Urothelium cell line (cell line): Measurements from ENCODE around the gene CMC4.

Source experiments
- DNase-seq: peaks from one replicate; pipeline ENCODE4 v3.0.0; 2011; ENCODE audit warnings: low spot score, mixed read lengths
- FAIRE-seq: peaks from 2 replicates; lab custom pipeline; 2011; peaks lifted over from hg19 to GRCh38; lab: Jason Lieb, UNC

CMC4 gene

DNA sequence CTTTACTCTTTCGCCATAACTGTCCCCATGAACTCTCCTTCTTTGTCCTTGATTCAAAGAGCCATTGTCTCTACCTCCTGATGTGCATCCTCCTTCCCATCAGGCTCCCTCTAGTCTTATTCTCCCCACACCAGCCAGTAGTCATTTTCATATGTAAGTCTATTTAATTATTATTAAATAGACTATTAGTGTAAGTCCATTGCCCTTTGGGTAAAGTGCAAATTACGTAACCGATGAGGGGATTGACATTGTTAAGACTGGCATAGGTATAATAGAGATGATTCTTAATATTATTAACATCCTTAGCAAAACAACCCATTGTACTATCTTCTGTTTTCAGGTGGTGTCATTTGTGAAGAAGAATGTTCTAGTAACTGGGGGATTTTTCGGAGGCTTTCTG, 16.7 kb downstream of the CMC4 start:
- FAIRE-seq, result no peak

DNA sequence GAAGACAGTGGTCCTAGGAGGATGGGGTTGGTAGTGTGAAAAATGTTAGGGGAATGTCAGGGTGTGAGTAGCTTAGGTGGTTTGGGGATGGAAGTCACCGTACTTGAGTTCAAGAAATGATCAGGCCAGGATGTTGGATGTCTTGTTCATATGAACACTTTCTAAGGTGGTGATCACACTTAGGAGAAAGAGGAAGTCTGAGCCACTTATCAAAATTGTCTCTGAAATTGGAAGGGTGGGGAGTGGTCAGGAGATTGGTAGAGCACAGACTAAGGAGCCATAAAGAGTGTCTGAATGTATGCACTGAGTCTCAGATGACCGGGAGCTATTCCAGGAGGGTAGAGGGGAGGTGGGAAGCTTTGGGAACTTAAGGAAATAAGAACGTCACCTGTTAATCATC, 17.3 kb downstream of the CMC4 start:
- FAIRE-seq, result no peak
- DNase-seq, result no peak

More for the DNA sequence above, 16.7 kb downstream of the CMC4 start:
- no peak for DNase-seq

DNA sequence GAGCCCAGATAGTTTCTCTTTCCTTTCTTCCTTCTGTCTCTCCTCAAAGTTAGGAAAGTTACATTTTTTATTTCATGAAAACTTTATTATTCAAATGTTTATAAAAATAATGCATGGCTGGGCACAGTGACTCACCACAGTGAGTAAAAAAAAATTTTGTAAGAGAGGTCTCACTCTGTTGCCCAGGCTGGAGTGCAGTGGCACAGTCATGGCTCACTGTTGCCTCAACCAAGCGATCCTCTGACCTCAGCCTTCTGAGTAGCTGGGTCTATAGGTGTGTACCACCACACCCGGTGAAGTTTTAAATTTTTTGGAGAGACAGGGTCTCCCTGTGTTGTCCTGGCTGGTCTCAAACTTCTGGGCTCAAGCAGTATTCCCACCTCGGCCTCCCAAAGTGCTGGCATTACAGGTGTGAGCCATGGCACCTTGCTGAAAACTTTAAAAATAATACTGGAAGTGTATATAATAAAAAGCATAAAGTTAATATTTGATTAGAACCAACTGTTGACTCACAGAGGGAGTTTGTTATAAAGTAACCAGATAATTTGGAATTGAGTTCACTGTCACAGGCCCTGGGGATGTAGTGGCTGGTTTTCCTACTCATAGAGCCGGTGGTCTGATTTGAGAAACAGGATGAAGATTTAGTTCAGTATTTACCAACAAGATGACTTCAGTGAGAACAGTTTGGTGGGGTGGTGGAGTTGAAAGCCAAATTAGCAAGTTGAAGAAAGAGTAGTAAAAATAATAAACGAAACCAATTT, 18.0 kb downstream of the CMC4 start:
- FAIRE-seq (no peak), DNase-seq (no peak)

DNA sequence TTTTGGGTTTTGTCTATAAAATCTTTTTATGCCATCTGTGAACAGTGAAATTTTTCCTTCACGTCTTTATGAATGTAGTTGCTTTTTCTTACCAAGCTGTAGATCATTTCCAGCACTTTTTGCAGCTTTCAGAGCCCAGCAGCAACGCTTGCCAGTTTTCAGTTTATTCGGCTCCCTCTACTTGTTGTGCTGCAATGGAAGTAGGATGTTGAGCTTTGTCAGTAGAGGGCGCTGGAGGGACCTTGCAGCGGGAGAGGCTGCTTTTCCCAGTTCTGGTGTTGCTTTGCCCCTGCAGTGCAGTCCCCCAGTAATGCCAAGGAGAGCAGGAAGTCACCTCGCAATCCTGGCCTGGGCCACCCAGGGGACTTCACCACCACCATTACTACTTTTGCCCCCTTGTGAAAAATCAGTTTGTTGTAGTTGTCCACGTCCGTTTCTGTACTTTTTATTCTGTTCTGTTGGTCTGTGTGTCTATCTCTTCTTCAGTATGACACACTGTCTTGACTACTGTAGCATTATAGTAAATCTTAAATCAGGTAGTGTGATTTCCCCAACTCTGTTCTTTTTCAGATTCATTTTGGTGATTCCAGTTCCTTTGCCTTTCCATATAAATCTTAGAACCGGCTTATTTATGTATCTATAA, 21.8 kb downstream of the CMC4 start:
- DNase-seq, result peak; percentile 40
- no peak for FAIRE-seq

DNA sequence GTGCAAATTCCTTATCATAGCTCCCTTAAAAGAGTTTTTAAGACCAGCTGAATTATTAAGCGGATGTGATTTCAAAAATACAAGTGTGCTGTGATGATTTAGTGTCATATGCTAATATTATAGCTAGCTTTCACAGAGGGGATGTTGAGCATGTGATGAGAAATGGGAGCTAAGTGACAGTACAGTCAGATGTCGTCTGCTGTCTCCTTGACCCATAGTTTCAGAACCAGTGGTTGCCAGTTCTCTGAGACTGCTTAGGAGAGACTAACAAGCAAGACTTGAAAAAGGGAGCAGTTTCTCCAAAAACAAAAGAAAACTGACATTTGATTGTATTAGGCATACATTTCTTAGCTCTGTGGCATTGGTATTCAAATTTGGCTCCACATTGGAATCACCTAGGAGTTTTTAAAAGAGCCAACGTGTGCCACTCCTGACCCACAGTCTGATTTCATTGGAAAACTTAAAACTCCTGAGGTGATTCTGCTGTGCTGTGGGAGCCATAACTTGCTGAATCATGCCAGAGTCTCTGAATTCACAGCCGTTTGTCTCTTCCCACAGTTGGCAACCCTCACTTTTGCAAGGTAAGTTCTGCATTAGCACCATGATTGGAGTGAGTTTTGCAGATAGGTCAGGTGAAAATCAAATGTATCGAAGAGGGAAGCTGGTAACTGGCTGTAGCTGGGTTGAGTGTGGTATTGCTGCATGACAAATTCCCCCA, 24.0 kb downstream of the CMC4 start:
- DNase-seq (no peak), FAIRE-seq (no peak)

DNA sequence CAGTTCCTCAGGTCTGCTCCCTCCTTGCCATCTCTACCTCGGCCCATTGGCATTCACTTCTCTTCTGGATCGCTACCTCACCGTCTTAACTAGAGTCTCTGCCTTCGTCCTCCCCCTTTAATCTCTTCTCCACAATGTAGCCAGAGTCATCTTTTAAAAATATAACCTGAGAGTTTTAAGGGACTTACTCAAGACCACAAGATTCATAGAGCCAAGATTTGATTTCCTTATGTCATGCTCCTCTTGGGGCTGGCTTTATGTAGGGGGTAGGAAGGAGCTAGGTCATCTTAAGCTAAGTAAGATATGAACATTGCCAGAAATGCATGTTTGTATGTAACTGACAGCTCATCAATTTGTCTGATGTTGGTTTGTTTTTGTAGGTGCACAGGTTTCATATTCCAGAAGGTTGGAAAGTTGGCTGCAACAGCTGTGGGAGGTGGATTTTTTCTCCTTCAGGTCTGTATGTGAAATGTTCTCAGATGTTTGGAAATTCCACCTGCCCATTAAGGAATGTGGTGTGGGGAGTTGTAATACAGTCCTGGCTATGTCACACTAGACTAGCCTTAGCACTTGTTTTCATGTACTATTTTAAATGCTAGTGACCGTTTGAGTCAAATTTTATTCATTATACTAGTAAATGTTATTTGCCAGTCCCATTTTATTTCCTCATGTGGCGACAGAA, 24.7 kb downstream of the CMC4 start:
- DNase-seq, result no peak
- FAIRE-seq, result no peak

DNA sequence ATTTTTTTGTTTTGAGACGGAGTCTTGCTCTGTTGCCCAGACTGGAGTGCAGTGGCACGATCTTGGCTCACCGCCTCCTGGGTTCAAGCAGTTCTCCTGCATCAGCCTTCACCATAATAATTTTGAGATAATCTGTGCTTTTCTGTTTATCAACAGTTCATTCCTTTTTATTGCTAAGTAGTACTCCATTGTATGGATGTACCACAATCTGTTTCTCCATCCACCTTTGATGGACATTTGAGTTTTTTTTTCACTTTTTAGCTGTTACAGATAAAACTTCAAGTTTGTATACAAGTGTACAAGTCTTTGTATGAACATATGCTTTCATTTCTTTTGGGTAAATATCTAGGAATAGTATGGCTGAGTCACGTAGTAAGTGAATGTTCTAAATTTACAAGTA, 35.2 kb downstream of the CMC4 start:
- DNase-seq (no peak), FAIRE-seq (no peak)

DNA sequence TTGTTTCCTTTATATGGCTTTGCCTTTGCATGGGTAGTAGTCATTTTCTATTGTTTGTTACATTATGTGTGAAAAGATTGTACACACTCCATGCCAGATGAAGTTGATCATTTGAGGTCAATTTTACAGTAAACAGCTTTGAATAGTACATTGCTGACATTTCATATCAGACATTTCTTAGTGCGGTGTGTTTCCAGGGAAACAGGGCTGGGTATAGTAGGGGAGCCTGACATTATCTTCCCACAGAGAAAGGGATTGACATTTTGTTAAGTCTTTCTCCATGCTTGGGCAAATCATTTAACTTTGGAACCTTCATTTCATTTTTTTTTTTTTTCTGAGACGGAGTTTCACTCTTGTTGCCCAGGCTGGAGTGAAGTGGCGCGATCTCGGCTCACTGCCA, 39.3 kb downstream of the CMC4 start:
- DNase-seq (no peak), FAIRE-seq (no peak)

DNA sequence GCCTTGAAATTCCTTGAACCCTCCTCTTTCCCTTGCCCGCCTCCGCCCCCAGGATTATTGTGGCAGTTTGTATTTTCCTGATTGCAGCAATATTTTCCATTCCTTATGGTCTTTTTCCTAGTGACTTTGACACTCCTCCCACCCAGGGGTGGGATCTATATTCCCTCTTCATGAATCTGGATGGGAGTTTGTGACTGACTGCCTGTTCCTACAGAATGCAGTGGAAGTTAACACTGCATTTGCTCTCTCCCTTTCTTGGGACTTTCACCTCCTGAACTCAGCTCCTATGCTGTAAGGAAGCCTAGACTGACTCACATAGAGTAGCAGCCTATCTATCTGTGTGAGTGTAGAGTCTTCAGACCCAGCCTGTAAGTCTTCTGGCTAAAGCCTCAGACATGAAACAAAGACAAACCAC, 42.1 kb downstream of the CMC4 start:
- DNase-seq (no peak), FAIRE-seq (no peak)

DNA sequence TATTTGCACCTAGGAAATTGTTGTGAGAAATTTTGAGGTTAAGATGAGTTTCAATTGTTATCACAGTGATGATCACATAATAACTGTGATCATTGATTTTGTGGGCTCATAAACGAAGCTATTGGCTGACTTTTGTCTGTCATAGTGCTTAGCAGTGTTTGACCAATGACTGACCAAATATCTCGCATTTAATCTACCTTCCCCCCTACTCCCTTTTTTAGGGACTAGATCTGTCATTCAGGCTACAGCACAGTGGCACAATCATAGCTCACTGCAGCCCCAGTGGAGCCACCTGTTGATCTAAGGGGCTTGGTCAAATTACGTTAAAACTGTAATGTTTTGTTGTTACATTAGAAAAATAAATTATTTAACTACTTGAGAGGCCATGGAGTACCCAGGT, 42.8 kb downstream of the CMC4 start:
- DNase-seq (no peak), FAIRE-seq (no peak)

DNA sequence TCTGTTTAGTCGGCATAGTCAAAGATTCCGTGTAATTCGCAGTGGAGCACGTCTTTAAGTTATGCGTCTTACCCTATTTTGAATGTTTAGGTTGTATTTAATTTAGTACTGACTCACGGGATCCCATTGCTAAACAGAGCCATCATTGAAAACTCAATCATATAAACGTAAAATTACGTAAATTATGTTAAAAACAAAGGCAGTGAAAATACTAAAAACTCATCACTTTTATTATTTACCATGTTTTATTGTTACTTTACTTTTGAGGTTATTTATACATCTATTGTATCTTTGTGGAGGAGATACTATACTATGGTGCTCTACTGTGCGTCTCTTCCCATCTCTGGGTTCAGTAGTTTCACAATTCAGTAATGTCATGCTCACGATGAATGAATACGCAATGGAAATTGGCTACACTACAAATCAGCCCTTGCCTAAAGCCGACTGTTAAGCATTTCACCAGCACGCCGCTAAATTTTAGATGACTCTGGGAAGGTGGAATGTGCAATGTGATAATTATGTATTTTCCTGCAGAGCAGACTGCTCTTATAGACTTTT, 43.3 kb downstream of the CMC4 start:
- no peak for DNase-seq
- no peak for FAIRE-seq

DNA sequence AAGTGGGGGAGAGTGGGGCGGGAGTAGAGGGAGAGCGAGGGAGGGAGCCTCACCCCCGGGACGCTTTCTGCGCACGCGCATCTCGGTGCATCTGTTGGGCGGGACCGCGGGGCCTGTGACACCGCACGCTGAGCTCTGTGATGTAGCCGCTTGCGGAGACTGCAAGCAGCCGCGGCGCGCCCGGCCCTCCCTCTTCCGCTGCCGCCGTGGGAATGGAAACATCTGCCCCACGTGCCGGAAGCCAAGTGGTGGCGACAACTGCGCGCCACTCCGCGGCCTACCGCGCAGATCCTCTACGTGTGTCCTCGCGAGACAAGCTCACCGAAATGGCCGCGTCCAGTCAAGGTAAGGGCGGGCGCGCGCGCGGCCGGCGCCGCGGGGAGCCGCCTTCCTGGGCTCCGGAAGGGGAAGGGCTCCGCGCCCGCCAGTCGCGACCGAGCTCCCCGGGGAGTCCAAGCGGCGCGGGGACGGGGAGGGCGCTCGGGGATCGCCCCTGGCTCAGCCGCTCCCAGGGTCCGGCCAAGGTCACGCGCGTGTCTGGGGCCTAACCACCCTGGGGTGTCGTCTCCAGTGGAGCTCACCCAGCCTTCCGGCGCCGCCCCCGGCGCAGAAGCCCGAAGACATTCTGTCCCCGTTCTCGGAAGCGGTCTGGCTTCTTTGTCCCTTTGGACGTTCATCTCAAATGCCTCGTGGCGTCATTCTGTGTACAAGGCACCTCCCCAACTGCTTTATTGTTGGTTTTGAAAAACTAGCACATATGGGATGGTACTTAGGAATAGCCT, 44.0 kb downstream of the CMC4 start, which contains the start of gene FUNDC2:
TSS of gene FUNDC2 (plus strand) at position 118 of the 782 bp plus-strand sequence. CDS start at position 213, 95 bp downstream.
- FAIRE-seq, result peak; percentile 82
- DNase-seq, result peak; percentile 90

DNA sequence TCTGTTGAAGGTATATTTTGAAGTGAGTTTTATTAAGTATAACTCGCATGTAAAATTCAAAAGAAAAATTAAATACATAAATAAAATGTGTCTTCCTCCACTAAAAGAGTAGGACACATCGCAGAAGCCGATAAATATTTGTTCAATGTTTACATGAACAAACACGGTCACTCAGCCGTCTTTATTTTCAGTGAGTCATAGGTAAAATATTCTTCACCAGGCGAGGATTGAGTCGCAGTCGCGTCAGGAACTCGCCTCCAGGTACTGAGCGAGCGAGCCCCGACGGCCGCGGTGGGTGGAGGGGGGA, 44.6 kb downstream of the CMC4 start:
- DNase-seq (no peak), FAIRE-seq (no peak)

DNA sequence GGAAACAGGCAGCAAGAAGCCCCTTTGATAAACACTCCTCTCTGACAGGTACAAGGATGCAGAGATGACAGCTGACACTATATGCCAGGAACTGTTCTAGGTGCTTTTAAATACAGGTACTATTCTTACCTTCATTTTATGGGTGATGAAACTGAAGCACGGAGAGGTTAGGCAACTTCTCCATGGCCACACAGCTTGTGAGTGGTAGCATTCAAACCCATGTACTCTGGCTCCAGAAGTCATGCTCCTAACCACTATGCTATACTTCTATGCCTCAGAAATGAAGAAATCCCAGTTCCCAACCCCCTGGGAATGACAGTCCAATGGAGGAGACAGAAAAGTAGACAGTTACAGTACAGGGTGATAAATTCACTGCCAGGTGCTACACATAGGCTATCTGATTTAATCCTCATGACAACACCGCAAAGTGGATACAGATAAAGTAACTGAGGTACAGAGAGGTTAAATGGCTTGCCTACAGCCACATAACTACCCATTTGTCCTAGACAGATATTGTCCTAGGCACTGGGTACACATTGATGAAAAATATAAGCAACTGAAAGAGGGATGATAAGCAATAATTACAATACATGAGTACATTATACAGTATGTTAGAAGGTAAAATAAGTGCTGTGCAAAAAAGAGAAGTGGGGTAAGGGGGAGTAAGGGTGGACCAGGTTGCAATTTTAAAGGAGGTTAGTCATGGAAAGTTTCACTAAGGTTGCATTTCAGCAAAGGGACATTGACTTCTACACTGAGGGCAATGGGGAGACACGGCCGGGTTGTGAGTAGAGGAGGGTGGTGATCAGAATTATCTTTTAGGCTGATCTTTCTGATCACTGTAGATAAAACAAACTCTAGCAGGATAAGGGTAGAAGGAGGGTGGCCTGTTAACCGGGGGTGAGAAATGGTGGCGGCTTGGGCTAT, 46.8 kb downstream of the CMC4 start:
- no peak for DNase-seq
- no peak for FAIRE-seq

DNA sequence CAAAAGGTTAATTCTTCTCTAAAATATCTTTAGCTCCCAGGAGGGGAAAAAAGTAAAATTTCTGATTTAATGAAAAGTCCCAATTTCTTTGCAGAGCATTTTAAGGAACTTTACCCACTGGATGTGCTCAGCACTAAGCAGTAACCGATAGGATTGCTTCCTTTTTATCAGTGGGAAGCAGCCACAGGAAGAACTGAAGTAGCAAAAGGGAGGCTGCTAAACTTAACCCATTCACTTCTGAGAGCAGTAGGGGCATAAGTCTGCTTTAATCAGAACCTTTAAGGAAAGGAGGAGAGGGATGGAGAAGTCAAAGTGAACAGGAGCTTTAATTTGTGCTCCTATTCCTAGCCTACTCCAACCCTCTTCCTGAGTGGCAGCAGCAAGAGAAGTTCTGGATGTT, 48.4 kb downstream of the CMC4 start, which contains the start of gene F8:
TSS of gene F8 (minus strand) at position 139 of the 400 bp plus-strand sequence. CDS start 171 bp downstream, outside the sequence.
- no peak for DNase-seq
- FAIRE-seq, result no peak

DNA sequence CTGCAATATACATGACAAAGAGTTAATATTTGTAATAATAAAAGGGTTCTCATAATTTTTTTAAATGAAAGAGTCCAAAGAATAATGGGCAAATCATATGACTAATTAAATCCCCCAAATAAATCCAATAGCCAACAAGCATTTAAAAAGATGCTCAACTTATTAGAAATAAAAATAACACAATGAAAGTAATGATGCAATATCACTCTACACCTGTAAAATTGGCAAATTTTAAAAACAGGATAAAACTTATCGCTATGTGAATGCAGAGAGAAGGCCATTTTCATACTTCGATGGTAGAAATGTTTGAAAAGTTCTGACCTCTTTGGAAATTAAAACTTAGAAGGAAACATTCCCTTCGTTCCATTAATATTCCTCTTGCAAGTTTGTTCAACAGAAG, 50.3 kb downstream of the CMC4 start:
- DNase-seq, result no peak
- no peak for FAIRE-seq
